ENCODE results near the gene APPBP2. TPM values are rescaled to one million over a fixed set of nuclear protein-coding genes. Genes with fewer than 3 reads are reported as not detected.
"Not testable (repeated sequence)": the region's sequence is repeated elsewhere in the genome, so short reads cannot be mapped to it uniquely, and the experiment has no call there.

The APPBP2 gene
- total RNA-seq, 1 donor from 2014 or later, result 31.1 TPM

DNA sequence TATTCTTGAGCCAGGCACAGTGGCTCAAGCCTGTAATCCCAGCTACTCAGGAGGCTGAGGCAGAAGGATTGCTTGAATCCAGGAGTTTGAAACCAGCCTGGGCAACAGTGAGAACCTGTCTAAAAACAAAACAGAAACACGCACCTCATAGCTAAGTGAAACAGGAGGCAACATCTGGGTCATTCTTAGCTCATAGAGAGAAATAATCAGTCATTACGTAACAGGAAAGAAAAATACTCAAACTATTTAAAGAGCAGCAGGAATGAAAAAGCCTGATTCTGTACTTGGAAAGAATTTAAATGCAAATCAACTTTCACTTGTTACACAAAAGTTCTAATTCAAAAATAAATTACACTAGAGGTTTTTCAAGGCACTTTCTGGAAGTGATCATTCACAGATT lies 86.5 kb downstream of the APPBP2 start:
- intact Hi-C loops (cut with micrococcal nuclease), result loop anchor here (10.0 kb wide), 1 partner anchor 335 kb away; no protein-coding TSS in a partner anchor

DNA sequence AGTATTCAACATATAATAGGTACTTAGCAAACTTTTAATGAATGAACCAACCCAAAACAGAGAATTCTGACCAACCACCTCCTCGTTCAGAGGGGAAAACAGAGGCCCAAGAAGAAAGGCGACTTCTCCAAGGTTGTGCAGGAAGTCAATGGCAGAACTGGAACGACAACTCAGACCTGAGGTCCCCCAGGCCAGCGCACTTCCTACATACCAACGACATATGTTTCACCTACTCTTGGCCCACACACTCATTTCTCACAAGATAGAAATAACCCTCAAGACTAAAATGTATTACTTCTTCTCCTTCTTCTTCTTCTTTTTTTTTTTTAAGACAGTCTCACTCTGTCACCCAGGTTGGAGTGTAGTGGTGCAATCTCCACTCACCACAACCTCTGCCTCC lies 89.4 kb downstream of the APPBP2 start:
- intact Hi-C loops (cut with micrococcal nuclease), result loop anchor here (1.0 to 10.0 kb wide), 5 partner anchors 16 to 332 kb away; no protein-coding TSS in a partner anchor

DNA sequence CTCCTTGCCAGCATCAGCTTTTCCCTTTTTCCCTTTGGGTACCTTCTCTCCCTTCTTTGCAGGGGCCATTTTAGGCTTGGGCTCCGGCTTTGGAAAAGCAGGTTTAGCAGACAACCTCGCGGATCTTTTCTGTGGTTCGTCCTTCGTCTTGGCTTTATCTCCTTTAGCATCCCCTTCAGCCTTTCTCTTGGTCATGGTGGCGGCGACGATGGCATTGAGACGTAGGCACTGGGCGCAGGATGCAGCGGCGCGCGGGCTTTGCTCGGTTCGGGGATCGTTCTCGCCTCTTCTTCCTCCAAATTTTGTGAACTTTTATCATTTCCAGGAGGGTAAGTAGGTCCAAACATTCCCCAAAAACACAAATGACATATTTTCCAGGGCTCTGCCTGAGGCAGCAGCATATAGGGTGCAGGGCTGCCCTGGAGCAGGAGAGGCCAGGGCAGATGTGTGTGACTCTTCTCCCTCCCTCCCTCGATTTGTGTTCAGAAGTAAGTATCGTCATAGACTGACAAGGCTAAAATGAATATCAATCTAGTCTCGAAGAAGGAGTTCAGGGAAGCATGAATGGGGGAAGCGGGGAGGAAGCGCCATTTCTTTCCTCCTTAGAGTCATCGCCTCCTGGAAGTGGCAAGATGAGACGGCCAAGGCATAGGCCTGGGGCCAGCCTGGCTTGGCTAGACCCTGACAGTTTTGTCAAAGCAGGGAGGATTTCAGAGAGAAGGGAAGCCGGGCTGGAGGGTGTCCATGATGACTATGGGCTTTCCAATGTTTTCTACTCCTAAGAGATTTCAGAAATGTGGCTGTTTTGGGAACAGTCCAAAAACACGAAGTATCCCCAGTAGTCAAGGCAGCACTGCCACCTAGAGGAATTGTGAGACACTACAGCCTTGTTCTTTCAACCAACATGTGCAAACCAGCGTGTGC lies 90.5 kb downstream of the APPBP2 start:
- intact Hi-C loops (cut with micrococcal nuclease), result loop anchor here (1.0 to 10.0 kb wide), 5 partner anchors 15 to 331 kb away; no protein-coding TSS in a partner anchor

DNA sequence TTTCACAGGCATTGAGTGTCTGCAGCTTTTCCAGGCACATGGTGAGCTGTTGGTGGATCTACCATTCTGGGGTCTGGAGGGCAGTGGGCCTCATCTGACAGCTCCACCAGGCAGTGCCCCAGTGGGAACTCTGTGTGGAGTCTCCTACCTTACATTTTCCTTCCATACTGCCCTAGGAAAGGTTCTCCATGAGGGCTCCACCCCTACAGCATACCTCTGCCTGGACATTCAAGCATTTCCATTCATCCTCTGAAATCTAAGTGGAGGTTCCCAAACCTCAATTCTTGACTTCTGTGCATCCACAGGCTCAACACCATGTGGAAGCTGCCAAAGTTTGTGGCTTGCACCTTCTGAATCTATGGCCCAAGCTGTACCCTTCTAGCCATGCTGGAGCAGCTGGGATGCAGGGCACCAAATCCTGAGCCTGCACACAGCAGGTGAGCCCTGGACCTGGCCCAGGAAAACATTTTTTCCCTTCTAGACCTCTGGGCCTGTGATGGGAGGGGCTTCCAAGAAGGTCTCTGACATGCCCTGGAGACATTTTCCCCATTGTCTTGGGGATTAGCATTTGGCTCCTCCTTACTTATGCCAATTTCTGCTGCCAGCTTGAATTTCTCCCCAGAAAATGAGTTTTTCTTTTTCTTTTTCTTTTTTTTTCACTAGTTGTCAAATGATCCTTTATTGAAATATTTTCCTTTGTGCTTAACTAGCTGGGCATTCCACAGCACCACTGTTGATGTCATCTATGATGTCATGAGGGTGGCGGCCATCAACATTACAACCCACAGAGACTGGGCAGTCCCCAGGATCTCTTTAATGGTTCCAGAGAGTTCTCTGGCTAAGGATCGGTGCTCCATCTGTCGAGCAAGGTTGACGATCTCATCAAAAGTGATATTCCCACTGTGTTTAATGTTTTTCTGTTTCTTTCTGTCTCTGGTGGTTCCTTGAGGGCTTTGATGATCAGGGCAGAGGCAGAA lies 92.7 kb downstream of the APPBP2 start:
- intact Hi-C loops (cut with micrococcal nuclease), result loop anchor here (10.0 kb wide), 1 partner anchor 329 kb away; no protein-coding TSS in a partner anchor

DNA sequence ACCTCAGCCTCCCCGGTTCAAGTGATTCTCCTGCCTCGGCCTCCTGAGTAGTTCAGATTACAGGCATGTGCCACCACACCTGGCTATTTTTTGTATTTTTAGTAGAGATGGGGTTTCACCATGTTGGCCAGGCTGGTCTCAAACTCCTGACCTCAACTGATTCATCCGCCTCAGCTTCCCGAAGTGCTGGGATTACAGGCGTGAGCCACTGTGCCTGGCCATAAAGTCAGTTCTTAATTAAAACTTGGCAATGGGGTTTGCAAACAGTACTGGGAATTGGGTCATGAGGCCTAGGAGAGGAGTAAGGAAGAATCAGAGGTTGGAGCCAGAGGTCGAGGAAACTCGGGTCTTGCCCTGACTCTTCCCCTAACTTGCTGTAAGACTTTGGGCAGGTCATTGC lies 95.5 kb downstream of the APPBP2 start:
- intact Hi-C loops (cut with micrococcal nuclease), result loop anchor here (10.0 kb wide), 1 partner anchor 326 kb away; no protein-coding TSS in a partner anchor

DNA sequence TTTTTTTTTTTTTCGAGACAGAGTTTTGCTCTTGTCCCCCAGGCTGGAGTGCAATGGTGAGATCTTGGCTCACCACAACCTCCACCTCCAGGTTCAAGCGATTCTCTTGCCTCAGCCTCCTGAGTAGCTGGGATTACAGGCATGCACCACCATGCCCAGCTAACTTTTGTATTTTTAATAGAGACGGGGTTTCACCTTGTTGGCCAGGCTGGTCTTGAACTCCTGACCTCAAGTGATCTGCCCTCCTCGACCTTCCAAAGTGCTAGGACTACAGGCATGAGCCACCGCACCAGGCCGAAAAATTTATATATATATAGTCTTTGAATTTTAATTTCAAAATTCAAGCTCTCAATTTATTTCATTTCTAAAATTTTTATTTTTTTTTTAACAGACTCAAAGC lies 97.6 kb downstream of the APPBP2 start:
- intact Hi-C loops (cut with micrococcal nuclease), result not testable (repeated sequence)

DNA sequence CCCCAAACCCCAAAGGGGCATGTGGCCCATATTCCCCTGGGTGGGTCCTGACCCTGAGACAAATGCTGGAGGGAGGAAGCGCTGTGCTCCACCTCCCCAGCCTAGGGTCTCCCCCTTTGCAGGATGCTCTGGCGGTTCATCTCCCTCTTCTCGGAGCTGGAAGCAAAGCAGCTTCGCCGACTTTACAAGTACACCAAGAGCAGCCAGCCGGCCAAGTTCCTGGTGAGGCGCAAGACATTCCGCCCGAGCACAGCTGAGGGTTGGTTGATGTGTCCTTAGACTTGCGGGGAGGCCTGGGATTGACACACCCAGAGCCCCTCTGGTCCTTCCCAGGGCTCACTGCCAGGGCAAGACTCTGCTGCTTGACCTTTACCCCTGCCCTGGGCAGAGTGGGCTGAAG lies 99.4 kb downstream of the APPBP2 start:
- intact Hi-C loops (cut with micrococcal nuclease), result no loop called here

DNA sequence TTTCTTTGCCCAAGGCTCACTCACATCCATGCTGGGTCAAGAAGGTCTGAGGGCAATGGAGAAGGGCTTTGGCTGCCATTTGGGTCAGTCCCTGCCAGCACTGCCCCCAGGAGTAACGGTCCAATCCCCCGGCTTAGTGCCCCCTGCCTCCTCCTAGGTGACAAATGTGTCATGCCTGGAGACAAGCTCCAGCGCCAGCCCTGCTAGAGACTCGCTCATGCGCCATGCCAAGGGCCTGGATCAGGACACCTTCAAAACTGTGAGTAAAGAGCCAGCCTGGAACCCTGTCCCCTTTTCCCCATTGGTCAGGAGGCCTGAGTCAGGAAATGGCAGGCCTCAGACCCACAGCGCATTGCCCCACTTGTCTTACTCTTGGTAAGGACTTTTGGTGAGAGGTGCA lies 100.4 kb downstream of the APPBP2 start:
- intact Hi-C loops (cut with micrococcal nuclease), result no loop called here

DNA sequence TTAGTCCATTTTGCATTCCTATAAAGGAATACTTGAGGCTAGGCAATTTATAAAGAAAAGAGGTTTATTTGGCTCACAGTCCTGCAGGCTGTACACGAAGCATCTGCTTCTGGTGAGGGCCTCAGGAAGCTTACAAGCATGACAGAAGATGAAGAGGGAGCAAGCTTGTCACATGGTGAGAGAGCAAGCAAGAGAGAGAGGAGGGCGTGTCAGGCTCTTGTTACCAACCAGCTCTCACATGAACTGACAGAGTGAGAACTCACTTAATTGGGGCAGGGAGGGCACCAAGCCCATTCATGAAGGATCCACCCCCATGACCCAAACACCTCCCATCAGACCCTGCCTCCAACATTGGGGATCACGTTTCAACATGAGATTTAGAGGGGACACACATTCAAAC lies 102.2 kb downstream of the APPBP2 start:
- intact Hi-C loops (cut with micrococcal nuclease), result no loop called here

DNA sequence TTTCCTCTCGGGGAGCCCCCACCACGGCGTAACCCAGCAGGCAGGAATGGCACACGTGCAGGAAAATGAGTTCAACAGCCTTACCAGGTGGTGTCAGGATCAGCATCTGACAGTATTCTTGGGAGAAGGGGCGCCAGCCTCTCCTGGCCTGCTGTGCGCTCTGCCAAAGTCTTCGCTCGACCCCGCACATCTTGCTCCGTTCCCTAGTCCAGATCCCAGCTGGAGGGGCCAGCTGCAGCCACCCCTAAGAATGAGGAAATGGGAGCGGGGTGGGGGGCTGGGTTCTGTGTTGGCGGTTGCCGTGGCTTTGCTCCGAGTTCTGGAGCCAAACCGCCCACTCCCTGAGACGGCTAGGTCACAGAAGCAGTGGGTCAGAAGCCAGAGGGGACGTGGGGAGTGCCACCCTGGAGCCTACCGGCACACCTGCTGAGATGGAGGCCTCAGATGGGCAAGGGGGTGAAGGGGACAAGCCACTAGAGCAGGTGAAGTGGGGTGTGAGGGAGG lies 103.8 kb downstream of the APPBP2 start, which contains the start of gene CHCT1:
TSS of gene CHCT1 (plus strand) at position 328 of the 504 bp plus-strand sequence. CDS start at position 432, 104 bp downstream.
- intact Hi-C loops (cut with micrococcal nuclease), result no loop called here

DNA sequence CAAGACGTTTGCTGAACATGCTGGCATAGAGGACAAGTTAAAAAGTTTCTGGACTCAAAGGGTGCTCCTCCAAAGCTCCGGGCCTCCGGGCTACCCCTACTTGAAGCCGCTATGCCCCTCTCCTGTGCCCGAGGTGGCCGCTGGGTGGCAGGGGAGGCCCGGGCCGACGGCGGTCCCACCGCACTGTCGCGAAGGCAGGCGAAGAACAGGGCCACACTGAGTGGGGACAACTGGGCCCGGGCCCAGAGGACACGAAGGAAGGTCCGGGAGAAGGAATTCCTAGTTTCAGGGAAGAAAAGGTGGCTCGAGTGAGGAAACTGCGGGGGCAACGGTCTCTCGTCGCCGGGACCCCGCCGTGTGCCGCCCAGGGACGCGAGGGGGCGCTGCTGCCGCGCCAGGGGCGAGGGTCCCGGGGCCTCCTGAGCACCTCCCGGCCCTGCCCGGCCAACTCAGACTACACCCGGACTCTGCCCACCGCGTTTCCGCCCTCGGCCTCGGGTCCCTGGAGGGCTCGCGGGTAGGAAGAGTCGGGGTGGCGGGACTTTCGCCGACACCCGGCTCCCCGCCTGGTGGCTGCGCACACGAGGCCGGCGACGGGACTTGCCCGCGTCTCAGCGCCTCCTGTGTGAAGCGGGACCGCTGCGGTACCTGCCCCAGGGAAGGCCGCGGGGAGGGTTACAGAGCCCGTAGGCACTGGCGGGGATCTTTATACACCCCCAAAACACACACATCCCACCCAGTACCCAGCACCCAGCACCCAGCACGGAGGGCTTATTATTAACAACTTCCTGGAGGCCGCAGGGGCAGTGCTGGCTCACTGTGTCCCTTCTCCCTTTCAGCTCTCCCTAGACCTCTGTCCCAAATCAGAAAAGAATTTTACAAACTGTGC lies 104.5 kb downstream of the APPBP2 start:
- intact Hi-C loops (cut with micrococcal nuclease), result loop anchor here (1.0 to 2.0 kb wide), 6 partner anchors 15 to 217 kb away; partner anchors contain the start of gene USP32

DNA sequence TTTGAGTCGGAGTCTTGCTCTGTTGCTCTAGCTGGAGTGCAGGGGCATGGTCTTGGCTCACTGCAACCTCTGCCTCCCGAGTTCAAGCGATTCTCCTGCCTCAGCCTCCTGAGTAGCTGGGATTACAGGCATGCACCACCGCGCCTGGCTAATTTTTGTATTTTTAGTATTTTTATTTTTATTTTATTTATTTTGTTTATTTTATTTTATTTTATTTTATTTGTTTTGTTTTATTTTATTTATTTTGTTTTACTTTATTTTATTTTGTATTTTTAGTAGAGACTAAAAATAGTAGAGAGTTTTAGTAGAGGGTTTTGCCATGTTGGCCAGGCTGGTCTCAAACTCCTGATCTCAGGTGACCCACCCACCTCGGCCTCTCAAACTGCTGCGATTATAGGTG lies 106.2 kb downstream of the APPBP2 start:
- intact Hi-C loops (cut with micrococcal nuclease), result loop anchor here (2.0 kb wide), 1 partner anchor 17 kb away; no protein-coding TSS in a partner anchor

DNA sequence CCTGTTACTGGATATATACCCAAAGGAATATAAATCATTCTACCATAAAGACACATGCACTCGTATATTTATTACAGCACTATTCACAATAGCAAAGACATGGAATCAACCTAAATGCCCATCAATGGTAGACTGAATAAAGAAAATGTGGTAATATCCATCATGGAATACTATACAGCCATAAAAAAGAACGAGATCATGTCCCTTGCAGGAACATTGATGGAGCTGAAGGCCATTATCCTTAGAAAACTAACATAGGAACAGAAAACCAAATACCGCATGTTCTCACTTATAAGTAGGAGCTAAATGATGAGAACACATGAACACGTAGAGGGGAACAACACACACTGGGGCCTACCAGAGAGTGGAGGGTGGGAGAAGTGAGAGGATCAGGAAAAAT lies 107.0 kb downstream of the APPBP2 start:
- intact Hi-C loops (cut with micrococcal nuclease), result not testable (repeated sequence)

DNA sequence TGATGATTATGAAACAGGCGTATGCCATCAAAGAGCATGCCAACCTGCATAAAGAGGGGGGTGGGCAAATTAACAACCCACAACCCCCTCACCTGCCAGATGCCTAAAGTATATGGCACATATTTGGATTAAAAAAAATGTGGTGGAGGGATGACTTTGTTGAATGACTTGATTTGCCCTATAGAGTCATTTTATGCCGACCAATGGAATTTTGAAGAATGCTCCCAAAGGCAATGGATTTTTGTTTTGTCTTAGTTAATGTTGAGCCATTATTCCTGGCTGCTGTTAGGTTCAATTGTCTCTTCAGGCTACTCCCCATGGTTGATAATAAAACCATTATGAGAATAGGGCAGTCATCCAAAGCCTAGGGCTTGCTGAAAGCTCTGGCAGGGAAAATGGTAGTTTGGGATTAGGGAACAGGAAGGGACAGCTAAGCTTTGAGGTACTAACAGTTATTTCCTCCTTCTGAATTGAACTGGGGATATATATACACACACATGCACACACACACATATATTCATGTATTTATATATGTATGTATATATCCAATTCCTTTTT lies 109.6 kb downstream of the APPBP2 start:
- intact Hi-C loops (cut with micrococcal nuclease), result no loop called here

DNA sequence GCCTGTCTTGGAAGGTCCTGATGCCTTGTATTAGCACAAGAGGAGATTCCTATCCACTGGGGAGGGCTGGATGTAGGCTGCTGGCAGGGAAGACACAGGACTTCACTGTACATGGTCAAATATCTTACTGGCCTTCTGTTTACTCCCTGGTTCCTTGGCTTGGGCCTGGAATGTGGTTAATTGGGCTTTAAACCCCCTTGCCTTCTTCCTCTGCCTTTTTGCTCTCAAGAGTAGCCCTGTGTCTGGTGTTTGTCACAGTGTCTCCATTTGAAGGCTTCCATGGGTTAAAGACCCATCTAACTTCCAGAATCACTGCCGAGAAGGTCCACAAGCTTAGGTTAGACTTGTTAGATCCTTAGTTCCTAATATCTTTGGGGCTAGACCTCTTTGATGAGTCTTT lies 110.9 kb downstream of the APPBP2 start:
- intact Hi-C loops (cut with micrococcal nuclease), result no loop called here

DNA sequence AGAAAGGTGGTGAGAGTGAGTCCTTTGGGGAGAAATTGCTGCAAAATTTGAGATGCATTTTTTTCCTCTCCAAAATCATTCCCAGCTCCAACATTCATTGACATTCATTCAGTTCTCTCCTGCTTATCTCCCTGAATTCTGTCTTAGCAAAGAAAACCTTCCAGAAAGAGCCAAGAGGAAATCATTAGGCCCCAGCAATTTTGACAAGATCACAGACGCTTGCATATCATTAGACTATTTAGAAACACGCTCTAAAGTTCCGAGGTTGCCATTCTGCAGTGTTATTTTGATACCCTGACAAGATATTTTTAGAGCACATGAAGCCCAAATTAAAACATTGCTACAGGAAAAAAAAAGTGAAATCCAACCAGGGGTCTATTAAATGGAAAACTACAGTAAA lies 113.3 kb downstream of the APPBP2 start:
- intact Hi-C loops (cut with micrococcal nuclease), result no loop called here

DNA sequence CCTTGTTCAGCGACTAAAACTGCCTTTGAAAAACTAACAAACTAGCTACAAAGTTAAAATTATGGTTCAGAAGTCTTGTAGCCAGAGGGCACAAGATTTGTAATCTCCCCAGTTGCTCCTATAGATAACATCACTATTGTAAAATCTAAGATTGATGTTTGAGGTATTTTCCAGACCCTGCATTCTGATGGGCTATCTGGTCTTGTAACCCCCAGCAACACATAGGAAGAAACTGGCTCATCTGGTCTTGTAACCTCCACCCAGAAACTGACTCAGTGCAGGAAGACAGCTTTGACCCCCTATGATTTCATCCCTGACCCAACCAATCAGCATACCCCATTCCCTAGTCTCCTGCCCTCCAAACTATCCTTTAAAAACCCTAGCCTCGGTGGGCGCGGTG lies 116.0 kb downstream of the APPBP2 start:
- intact Hi-C loops (cut with micrococcal nuclease), result no loop called here

DNA sequence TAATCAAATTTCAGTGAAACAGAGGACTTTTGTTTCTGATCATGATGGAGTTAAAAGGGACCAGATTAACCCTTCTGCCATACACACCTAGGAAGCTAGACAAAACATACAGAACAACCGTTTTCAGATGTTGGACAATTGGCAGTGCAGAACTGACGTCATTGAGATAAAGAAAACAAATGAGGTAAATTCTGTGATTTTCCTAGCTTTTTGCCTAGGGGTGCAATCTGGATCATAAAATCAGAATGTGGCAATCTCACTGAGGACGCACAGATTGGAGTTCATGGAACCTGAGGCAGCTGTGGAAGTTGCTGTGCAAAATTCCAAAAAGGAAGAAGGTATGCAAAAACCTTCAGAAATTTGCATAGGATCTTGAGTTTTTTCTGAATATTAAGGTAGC lies 119.2 kb downstream of the APPBP2 start:
- intact Hi-C loops (cut with micrococcal nuclease), result no loop called here

DNA sequence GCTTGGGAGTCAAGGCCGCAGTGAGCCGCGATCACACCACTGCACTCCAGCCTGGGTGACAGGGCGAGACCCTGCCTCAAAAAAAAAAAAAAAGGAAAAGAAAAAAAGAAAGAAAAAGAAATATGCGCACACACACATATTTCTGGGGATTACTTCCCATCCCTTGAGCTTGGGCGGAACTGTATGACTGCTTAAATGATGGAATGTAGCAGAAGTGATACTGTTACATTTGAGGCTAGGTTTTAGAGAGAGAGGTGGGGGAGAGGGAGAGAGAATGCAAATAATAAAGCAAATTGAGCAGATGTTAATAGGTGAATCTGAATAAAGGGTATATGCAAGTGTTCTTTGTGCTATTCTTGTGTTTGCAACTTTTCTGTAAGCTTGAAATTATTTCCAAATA lies 122.1 kb downstream of the APPBP2 start:
- intact Hi-C loops (cut with micrococcal nuclease), result no loop called here

DNA sequence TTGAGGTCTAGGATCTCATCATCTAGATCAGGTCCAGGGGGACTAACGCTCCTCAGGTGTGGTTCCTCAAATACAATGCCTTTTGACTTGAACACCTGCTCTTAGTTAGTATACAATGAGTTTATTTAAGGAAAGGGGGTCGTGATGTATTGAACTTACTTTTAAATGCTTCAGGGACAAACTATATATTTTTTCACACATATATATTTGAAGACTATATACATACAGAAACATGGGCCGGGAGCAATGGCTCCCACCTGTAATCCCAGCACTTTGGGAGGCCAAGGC lies 122.6 kb downstream of the APPBP2 start:
- intact Hi-C loops (cut with micrococcal nuclease), result no loop called here

Data from T-helper 1 cell treated with Interleukin-12 subunit alpha and Interleukin-12 subunit beta and Interleukin-4 antibody, amounts not matched to agents 30 ng/mL and 1 ng/mL, for 36 hours (primary cell).